H1 (cell line): Measurements from ENCODE around the gene DENND6B. TPM values are rescaled to one million over a fixed set of nuclear protein-coding genes. Genes with fewer than 3 reads are reported as not detected.

ENCODE experiments used
- CTCF ChIA-PET: fragments of 300-600 bp; sonication (Branson Sonifier 250); formaldehyde crosslinking; loops from one replicate; lab custom pipeline; 2021; ENCODE audit not compliant: partially characterized antibody; lab: Charles Lee
- POLR2A ChIA-PET: fragments of 300-600 bp; sonication (Branson Sonifier 250); formaldehyde crosslinking; loops from one replicate; lab custom pipeline; 2021; ENCODE audit warnings: inconsistent platforms; ENCODE audit not compliant: partially characterized antibody; lab: Charles Lee
- DNase-seq, 2 experiments: peaks; one replicate each; pipeline versions ENCODE4 v3.0.0 to v3.0.0-alpha.2; 2010 to 2022; ENCODE audit warnings: low spot score in 2 of 2, low read depth in 1 of 2, mixed read lengths in 1 of 2
- FAIRE-seq: peaks from 2 replicates; lab custom pipeline; 2011; peaks lifted over from hg19 to GRCh38; lab: Jason Lieb, UNC
- H2AFZ ChIP-seq: 2 replicates; pipeline ENCODE4 v1.8.1; 2012; ENCODE audit warnings: low read length, inconsistent platforms
- H2AK5ac ChIP-seq: 2 replicates; pipeline ENCODE4 v1.6.1; 2013; ENCODE audit warnings: low read depth, low read length
- H2BK120ac ChIP-seq: replicated peaks from 2 replicates; pipeline ENCODE3; 2013; ENCODE audit warnings: low read depth, low read length, inconsistent platforms
- H2BK12ac ChIP-seq: 2 replicates; pipeline ENCODE4 v1.6.1; 2013; ENCODE audit warnings: low read depth, low read length
- H2BK15ac ChIP-seq: 2 replicates; pipeline ENCODE4 v1.6.1; 2013; ENCODE audit warnings: low read length
- H2BK20ac ChIP-seq: 2 replicates; pipeline ENCODE4 v1.6.1; 2013; ENCODE audit warnings: low read length
- H2BK5ac ChIP-seq: 2 replicates; pipeline ENCODE4 v1.6.1; 2013; ENCODE audit warnings: low read depth, low read length
- H3K14ac ChIP-seq: 2 replicates; pipeline ENCODE4 v1.6.1; 2013; ENCODE audit warnings: inconsistent platforms; ENCODE audit not compliant: insufficient read length
- H3K18ac ChIP-seq: 2 replicates; pipeline ENCODE4 v1.6.1; 2013; ENCODE audit warnings: low read length; ENCODE audit errors: extremely low read depth
- H3K23ac ChIP-seq: 2 replicates; pipeline ENCODE4 v1.6.1; 2013; ENCODE audit warnings: inconsistent platforms; ENCODE audit not compliant: insufficient read length
- H3K23me2 ChIP-seq: 2 replicates; pipeline ENCODE4 v1.6.1; 2013; ENCODE audit warnings: low read depth, low read length
- H3K27ac ChIP-seq: 2 replicates; pipeline ENCODE4 v1.6.1; 2011; ENCODE audit warnings: low read depth, low read length, inconsistent platforms
- H3K27me3 ChIP-seq, 4 experiments: replicated peaks in 1 of 4; 1 replicate in 1 of 4; 2 replicates in 3 of 4; pipeline versions ENCODE4 v1.6.1 to v1.8.1; 2011 to 2013; ENCODE audit warnings: low read length in 3 of 4, mild to moderate bottlenecking in 3 of 4, inconsistent platforms in 2 of 4, mixed read lengths in 2 of 4, moderate library complexity in 1 of 4; ENCODE audit not compliant: control insufficient read depth in 3 of 4, insufficient read depth in 3 of 4; ENCODE audit errors: extremely low read depth in 1 of 4
- H3K36me3 ChIP-seq, 4 experiments: 2 replicates each; pipeline versions ENCODE4 v1.6.1 to v1.8.1; 2011 to 2013; ENCODE audit warnings: mild to moderate bottlenecking in 4 of 4, low read length in 3 of 4, moderate library complexity in 2 of 4, control low read depth in 1 of 4, inconsistent platforms in 1 of 4; ENCODE audit not compliant: insufficient read depth in 4 of 4, control insufficient read depth in 2 of 4
- H3K4ac ChIP-seq: replicated peaks from 2 replicates; pipeline ENCODE3; 2013; ENCODE audit warnings: low read length, low read depth, mixed read lengths, inconsistent platforms; ENCODE audit not compliant: insufficient read length
- H3K4me1 ChIP-seq, 4 experiments: replicated peaks in 1 of 4; 1 replicate in 1 of 4; 2 replicates in 3 of 4; pipeline versions ENCODE4 v1.6.1 to v1.8.1; 2011 to 2013; ENCODE audit warnings: low read length in 3 of 4, inconsistent platforms in 2 of 4, mixed read lengths in 1 of 4; ENCODE audit not compliant: insufficient read depth in 4 of 4, control insufficient read depth in 3 of 4
- H3K4me2 ChIP-seq, 2 experiments: 2 replicates each; pipeline versions ENCODE4 v1.6.1 to v1.8.1; 2011 to 2013; ENCODE audit warnings: low read depth in 2 of 2, low read length in 2 of 2, control low read depth in 1 of 2, inconsistent platforms in 1 of 2, mild to moderate bottlenecking in 1 of 2; ENCODE audit not compliant: insufficient read depth in 1 of 2
- H3K4me3 ChIP-seq, 4 experiments: fragments of 200-600, 300-600 bp in 1 of 4; sonication (generic), shearing (Covaris generic), sonication (Bioruptor Twin) in 1 of 4; 2 replicates each; pipeline versions ENCODE4 v1.5.1 to v1.8.1; 2011 to 2016; ENCODE audit warnings: low read length in 4 of 4, low read depth in 3 of 4, control low read depth in 2 of 4, inconsistent platforms in 2 of 4, mild to moderate bottlenecking in 2 of 4, mixed read lengths in 1 of 4, moderate library complexity in 1 of 4; ENCODE audit not compliant: insufficient read depth in 2 of 4; ENCODE audit errors: extremely low read depth in 1 of 4
- H3K56ac ChIP-seq: replicated peaks from 2 replicates; pipeline ENCODE3; 2013; ENCODE audit warnings: low read depth, mild to moderate bottlenecking, mixed read lengths, low read length, inconsistent platforms; ENCODE audit not compliant: insufficient read length
- H3K79me1 ChIP-seq: 2 replicates; pipeline ENCODE4 v1.6.1; 2013; ENCODE audit warnings: low read depth, low read length, control low read depth
- H3K79me2 ChIP-seq, 2 experiments: 2 replicates each; pipeline versions ENCODE4 v1.6.1 to v1.8.1; 2012 to 2013; ENCODE audit warnings: low read length in 2 of 2, mild to moderate bottlenecking in 2 of 2, inconsistent platforms in 1 of 2; ENCODE audit not compliant: insufficient read depth in 2 of 2, control insufficient read depth in 1 of 2
- H3K9ac ChIP-seq, 4 experiments: replicated peaks in 1 of 4; 1 replicate in 1 of 4; 2 replicates in 3 of 4; pipeline versions ENCODE4 v1.6.1 to v1.8.1; 2011 to 2013; ENCODE audit warnings: low read depth in 3 of 4, low read length in 3 of 4, control low read depth in 2 of 4, mild to moderate bottlenecking in 2 of 4, moderate library complexity in 2 of 4, inconsistent platforms in 1 of 4; ENCODE audit errors: extremely low read depth in 1 of 4
- H3K9me3 ChIP-seq, 2 experiments: 2 replicates each; pipeline versions ENCODE4 v1.6.1 to v1.8.1; 2012 to 2013; ENCODE audit warnings: mild to moderate bottlenecking in 2 of 2, moderate library complexity in 2 of 2, control low read depth in 1 of 2, inconsistent platforms in 1 of 2, low read depth in 1 of 2, low read length in 1 of 2, mixed read lengths in 1 of 2; ENCODE audit not compliant: insufficient read depth in 2 of 2
- H4K20me1 ChIP-seq, 2 experiments: replicated peaks in 1 of 2; 2 replicates each; pipeline versions ENCODE3 to v1.8.1; 2011 to 2013; ENCODE audit warnings: inconsistent platforms in 2 of 2, low read length in 2 of 2, mild to moderate bottlenecking in 1 of 2; ENCODE audit not compliant: insufficient read depth in 2 of 2, control insufficient read depth in 1 of 2
- H4K5ac ChIP-seq: 2 replicates; pipeline ENCODE4 v1.6.1; 2013; ENCODE audit warnings: low read length, low read depth, mixed read lengths, inconsistent platforms; ENCODE audit not compliant: insufficient read length
- H4K8ac ChIP-seq: 2 replicates; pipeline ENCODE4 v1.8.0; 2013; ENCODE audit warnings: mild to moderate bottlenecking, moderate library complexity, low read length, inconsistent platforms; ENCODE audit not compliant: insufficient read depth; ENCODE audit errors: extremely low read depth
- H4K91ac ChIP-seq: replicated peaks from 2 replicates; pipeline ENCODE3; 2013; ENCODE audit warnings: low read length, mixed read lengths, inconsistent platforms; ENCODE audit not compliant: insufficient read length
- ATF2 ChIP-seq: IDR thresholded peaks from 2 replicates; pipeline ENCODE4 v1.6.1; 2012; ENCODE audit warnings: low read length, inconsistent platforms
- BCL11A ChIP-seq, 2 experiments: IDR thresholded peaks; one replicate each; pipeline ENCODE4 v1.6.1; 2011; ENCODE audit warnings: low read depth in 2 of 2, low read length in 2 of 2, mild to moderate bottlenecking in 2 of 2
- CBX5 ChIP-seq: fragments of 300-800, 300-1000 bp; sonication (generic); IDR thresholded peaks from 2 replicates; pipeline ENCODE4 v1.7.1; 2016; ENCODE audit warnings: antibody characterized with exemption, low read length, low read depth
- GTF2F1 ChIP-seq: IDR thresholded peaks from 2 replicates; pipeline ENCODE4 v1.6.1; 2012; ENCODE audit warnings: low read depth, low read length, improper control_type of control experiment, borderline replicate concordance
- NANOG ChIP-seq: IDR thresholded peaks from 2 replicates; pipeline ENCODE4 v1.6.1; 2011; ENCODE audit warnings: low read length, low read depth, mild to moderate bottlenecking, inconsistent platforms; ENCODE audit not compliant: insufficient read depth, poor library complexity, severe bottlenecking
- RNF2 ChIP-seq: fragments of 200-900, 300-1000 bp; sonication (generic); IDR thresholded peaks from 2 replicates; pipeline ENCODE4 v1.7.1; 2016; ENCODE audit warnings: borderline replicate concordance, low read depth, mild to moderate bottlenecking, antibody characterized with exemption, low read length; ENCODE audit not compliant: poor library complexity, severe bottlenecking; ENCODE audit errors: missing control alignments
- RXRA ChIP-seq: IDR thresholded peaks from 2 replicates; pipeline ENCODE4 v1.6.1; 2011; ENCODE audit warnings: low read depth, mild to moderate bottlenecking, low read length, moderate library complexity; ENCODE audit not compliant: insufficient read depth
- SIRT6 ChIP-seq: IDR thresholded peaks from one replicate; pipeline ENCODE4 v1.7.1; 2012; ENCODE audit warnings: low read length, inconsistent platforms
- SIX5 ChIP-seq: IDR thresholded peaks from 2 replicates; pipeline ENCODE4 v1.6.1; 2011; ENCODE audit warnings: mild to moderate bottlenecking, low read depth, low read length
- SP1 ChIP-seq: IDR thresholded peaks from 2 replicates; pipeline ENCODE4 v1.6.1; 2011; ENCODE audit warnings: low read depth, low read length
- WGBS, 2 experiments: shearing (Covaris generic) in 1 of 2; methylation state at CpG; one replicate each; pipeline versions ENCODE4 v1.1.6 to v1.1.7; 2013 to 2015; ENCODE audit warnings: low lambda C conversion rate in 2 of 2, mixed read lengths in 2 of 2, inconsistent platforms in 1 of 2, low coverage in 1 of 2, missing lambda C conversion rate in 1 of 2; ENCODE audit not compliant: insufficient replicate concordance in 2 of 2, insufficient coverage in 1 of 2, insufficient read length in 1 of 2; ENCODE audit errors: extremely low coverage in 1 of 2, missing lambda C conversion rate in 1 of 2; 5-methylcytosine and 5-hydroxymethylcytosine counted together
- polyA plus RNA-seq, 7 experiments: library from polyadenylated mRNA; depleted of rRNA in 3 of 7; stranded (reverse) in 5 of 7; unstranded in 2 of 7; fragments of >200 nt in 5 of 7; fragments of 200-250 nt in 2 of 7; gene quantifications; 1 replicate in 5 of 7; 2 replicates in 1 of 7; 4 replicates in 1 of 7; pipeline versions ENCODE4 v1.2.1 to v1.2.3, GENCODE V29; 2011 to 2013; ENCODE audit warnings: missing spikeins in 2 of 7, mixed read lengths in 2 of 7
- total RNA-seq: library from RNA; stranded (reverse); fragmentation: NEBNext Ultra II Directional; extraction: Animal tissue kit (Norgen Biotek cat#: 25700); gene quantifications from 2 replicates; pipeline ENCODE4 v1.2.1, GENCODE V29; 2021
- TF ChIP-seq, protein P1 (sequence below): IDR thresholded peaks from 2 replicates; pipeline ENCODE4 v1.6.1; 2012; ENCODE audit warnings: inconsistent platforms

DENND6B gene
- total and polyA plus RNA-seq, 2 of the 8 experiments (the other 6 are each of a cell fraction or from before 2014, with no cell fraction given): 1.1 to 1.9 TPM

GRCh38 chr22:50286275-50286674 lies 40.5 kb downstream of the DENND6B start:
- no peak overlapping the region for H2BK15ac ChIP-seq
- H2AFZ ChIP-seq: no peak overlapping the region
- no peaks in the 10 kb centered on the region for H3K23me2 ChIP-seq
- H2BK20ac ChIP-seq: no peak overlapping the region
- no peak overlapping the region for H2BK120ac ChIP-seq
- no peak overlapping the region for H4K91ac ChIP-seq
- H3K36me3 ChIP-seq: peaks cover 16 to 73% (median 22%) of the 10 kb centered on the region in 4 experiments
- H2AK5ac ChIP-seq: no peak overlapping the region
- H3K14ac ChIP-seq: no peak overlapping the region
- peaks cover 6% of the 10 kb centered on the region for H3K79me1 ChIP-seq
- H2BK5ac ChIP-seq: no peak overlapping the region
- H3K4me1 ChIP-seq: peaks cover 0 to 5% (median 0%) of the 10 kb centered on the region in 4 experiments; a peak in 2 of 7 replicates
- no peak overlapping the region for H3K23ac ChIP-seq
- H4K20me1 ChIP-seq: peaks cover 4 to 24% of the 10 kb centered on the region in 2 experiments
- H3K56ac ChIP-seq: no peak overlapping the region
- no peak overlapping the region for H3K4me3 ChIP-seq
- DNase-seq: no peak
- no peaks in the 10 kb centered on the region for H3K27me3 ChIP-seq
- H3K4me2 ChIP-seq: no peak overlapping the region
- H3K27ac ChIP-seq: no peak overlapping the region
- H3K9ac ChIP-seq: no peak overlapping the region
- H4K8ac ChIP-seq: no peak overlapping the region; the same call in 1 of the 2 replicates
- ChIA-PET CTCF (interaction anchor here (0.6 to 0.7 kb wide), 2 partner anchors 35 to 86 kb away, joined by 3 to 5 read pairs; no protein-coding TSS in a partner anchor), POLR2A (no interaction called here)
- no peak overlapping the region for H4K5ac ChIP-seq
- no peak overlapping the region for H3K18ac ChIP-seq
- H2BK12ac ChIP-seq: no peak overlapping the region
- 93% methylated on average over 21 of the region's 21 CpGs; no CpG with 5 or more reads in 1 of the 2 experiments for WGBS, 2 experiments
- H3K79me2 ChIP-seq: peaks cover 0 to 11% of the 10 kb centered on the region in 2 experiments; a peak in 2 of 4 replicates
- FAIRE-seq: no peak
- no peak overlapping the region for H3K4ac ChIP-seq
- H3K9me3 ChIP-seq: no peaks in the 10 kb centered on the region; a peak in 1 of 4 replicates
- TF ChIP-seq SP1: no peak
- no peak for TF ChIP-seq RXRA
- no peak for TF ChIP-seq GTF2F1
- TF ChIP-seq NANOG: no peak
- TF ChIP-seq SIX5: no peak
- TF ChIP-seq ATF2: no peak
- TF ChIP-seq, protein P1, sequence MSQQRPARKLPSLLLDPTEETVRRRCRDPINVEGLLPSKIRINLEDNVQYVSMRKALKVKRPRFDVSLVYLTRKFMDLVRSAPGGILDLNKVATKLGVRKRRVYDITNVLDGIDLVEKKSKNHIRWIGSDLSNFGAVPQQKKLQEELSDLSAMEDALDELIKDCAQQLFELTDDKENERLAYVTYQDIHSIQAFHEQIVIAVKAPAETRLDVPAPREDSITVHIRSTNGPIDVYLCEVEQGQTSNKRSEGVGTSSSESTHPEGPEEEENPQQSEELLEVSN: no peak
- TF ChIP-seq CBX5: no peak
- TF ChIP-seq BCL11A (IDR thresholded peaks at IDR 0.05; ENCODE audit: low read depth in 2 of 2, low read length in 2 of 2): no peak
- TF ChIP-seq SIRT6: no peak
- TF ChIP-seq RNF2: no peak
